H1 (cell line): ENCODE results near the gene THBS4. TPM values are rescaled to one million over a fixed set of nuclear protein-coding genes. Genes with fewer than 3 reads are reported as not detected.

Source experiments
- ASH2L ChIP-seq: fragments of 200-600, 300-600 bp; sonication (generic); IDR thresholded peaks from one replicate; pipeline ENCODE4 v1.7.1; 2017; ENCODE audit warnings: low read length
- BRCA1 ChIP-seq: IDR thresholded peaks from 2 replicates; pipeline ENCODE4 v1.6.1; 2012; ENCODE audit warnings: low read depth, low read length, improper control_type of control experiment
- CHD2 ChIP-seq: IDR thresholded peaks from 2 replicates; pipeline ENCODE4 v1.6.1; 2012; ENCODE audit warnings: low read length, improper control_type of control experiment
- CHD7 ChIP-seq: fragments of 300-600 bp; sonication (generic); IDR thresholded peaks from 2 replicates; pipeline ENCODE4 v1.7.1; 2012; ENCODE audit warnings: low read length, moderate library complexity, mild to moderate bottlenecking, inconsistent platforms; ENCODE audit not compliant: insufficient replicate concordance
- EP300 ChIP-seq, 2 experiments: IDR thresholded peaks; 1 replicate in 1 of 2; 2 replicates in 1 of 2; pipeline ENCODE4 v1.6.1; 2011 to 2012; ENCODE audit warnings: low read depth in 2 of 2, low read length in 2 of 2, mild to moderate bottlenecking in 2 of 2, borderline replicate concordance in 1 of 2, inconsistent platforms in 1 of 2, moderate library complexity in 1 of 2
- FOSL1 ChIP-seq: IDR thresholded peaks from 2 replicates; pipeline ENCODE4 v1.6.1; 2011; ENCODE audit warnings: mild to moderate bottlenecking, low read depth, low read length, moderate library complexity; ENCODE audit not compliant: insufficient read depth
- HDAC2 ChIP-seq, 2 experiments: fragments of 300-600 bp in 1 of 2; sonication (generic) in 1 of 2; IDR thresholded peaks; 2 replicates each; pipeline ENCODE4 v1.6.1; 2011 to 2012; ENCODE audit warnings: low read depth in 2 of 2, low read length in 2 of 2, mild to moderate bottlenecking in 2 of 2, moderate library complexity in 2 of 2, borderline replicate concordance in 1 of 2, inconsistent platforms in 1 of 2
- JUN ChIP-seq: IDR thresholded peaks from 2 replicates; pipeline ENCODE4 v1.6.1; 2011; ENCODE audit warnings: low read depth, mild to moderate bottlenecking, improper control_type of control experiment, low read length
- KDM1A ChIP-seq: fragments of 200-600, 300-600 bp; sonication (generic); IDR thresholded peaks from 2 replicates; pipeline ENCODE4 v1.7.1; 2016; ENCODE audit warnings: mild to moderate bottlenecking, low read length, borderline replicate concordance
- SIRT6 ChIP-seq: IDR thresholded peaks from one replicate; pipeline ENCODE4 v1.7.1; 2012; ENCODE audit warnings: low read length, inconsistent platforms
- SP1 ChIP-seq: IDR thresholded peaks from 2 replicates; pipeline ENCODE4 v1.6.1; 2011; ENCODE audit warnings: low read depth, low read length
- ZNF274 ChIP-seq: IDR thresholded peaks from 2 replicates; pipeline ENCODE4 v1.7.0; 2012; ENCODE audit warnings: low read length, borderline replicate concordance; ENCODE audit errors: extremely low read depth
- polyA plus RNA-seq, 7 experiments: library from polyadenylated mRNA; depleted of rRNA in 3 of 7; stranded (reverse) in 5 of 7; unstranded in 2 of 7; fragments of >200 nt in 5 of 7; fragments of 200-250 nt in 2 of 7; gene quantifications; 1 replicate in 5 of 7; 2 replicates in 1 of 7; 4 replicates in 1 of 7; pipeline versions ENCODE4 v1.2.1 to v1.2.3, GENCODE V29; 2011 to 2013; ENCODE audit warnings: missing spikeins in 2 of 7, mixed read lengths in 2 of 7
- total RNA-seq: library from RNA; stranded (reverse); fragmentation: NEBNext Ultra II Directional; extraction: Animal tissue kit (Norgen Biotek cat#: 25700); gene quantifications from 2 replicates; pipeline ENCODE4 v1.2.1, GENCODE V29; 2021

Gene THBS4
- total and polyA plus RNA-seq, 2 of the 8 experiments (the other 6 are each of a cell fraction or from before 2014, with no cell fraction given) = 12.8 to 25.4 TPM

- no peak for TF ChIP-seq CHD7
- TF ChIP-seq ASH2L = no peak
- no peak for TF ChIP-seq SP1
- no peak for TF ChIP-seq BRCA1
- no peak for TF ChIP-seq SIRT6
- TF ChIP-seq KDM1A = no peak
- no peak for TF ChIP-seq HDAC2 (IDR thresholded peaks at IDR 0.05; ENCODE audit: borderline replicate concordance in 1 of 2, low read depth in 2 of 2, low read length in 2 of 2)
- TF ChIP-seq CHD2 = no peak
- no peak for TF ChIP-seq JUN
- TF ChIP-seq FOSL1 = no peak
- no peak for TF ChIP-seq EP300 (IDR thresholded peaks at IDR 0.05; ENCODE audit: borderline replicate concordance in 1 of 2, low read depth in 2 of 2, low read length in 2 of 2)
- no peak for TF ChIP-seq ZNF274
Measured at GRCh38 chr5:80094236-80094738, 59.1 kb downstream of the THBS4 start (continued).
